ENCODE results near the gene SART3.
"Not testable (repeated sequence)": the region's sequence is repeated elsewhere in the genome, so short reads cannot be mapped to it uniquely, and the experiment has no call there.

SART3 gene

DNA sequence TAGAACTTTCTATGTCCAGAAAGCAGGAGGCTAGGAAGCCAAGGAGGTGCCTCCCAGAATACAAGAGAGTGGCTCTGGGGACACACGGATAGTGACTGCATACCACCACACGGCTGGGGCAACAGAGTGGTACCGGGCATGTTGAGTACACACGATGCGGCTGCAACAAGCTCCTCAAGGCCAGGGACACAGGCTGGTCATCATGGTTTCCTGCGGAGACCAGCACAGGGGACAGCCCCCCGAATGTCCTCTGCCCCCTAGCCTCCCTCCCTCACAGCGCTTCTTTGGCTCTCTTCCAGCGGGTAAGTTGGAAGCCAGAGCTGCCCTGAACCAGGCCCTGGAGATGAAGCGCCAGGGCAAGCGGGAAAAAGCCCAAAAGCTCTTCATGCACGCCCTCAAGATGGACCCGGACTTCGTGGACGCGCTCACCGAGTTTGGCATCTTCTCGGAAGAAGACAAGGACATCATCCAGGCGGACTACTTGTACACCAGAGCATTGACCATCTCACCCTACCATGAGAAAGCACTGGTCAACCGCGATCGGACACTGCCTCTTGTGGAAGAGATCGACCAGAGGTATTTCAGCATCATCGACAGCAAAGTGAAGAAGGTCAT, 42.8 kb downstream of the SART3 start:
- DNase-seq (ENCODE audit: low read depth): no peak

DNA sequence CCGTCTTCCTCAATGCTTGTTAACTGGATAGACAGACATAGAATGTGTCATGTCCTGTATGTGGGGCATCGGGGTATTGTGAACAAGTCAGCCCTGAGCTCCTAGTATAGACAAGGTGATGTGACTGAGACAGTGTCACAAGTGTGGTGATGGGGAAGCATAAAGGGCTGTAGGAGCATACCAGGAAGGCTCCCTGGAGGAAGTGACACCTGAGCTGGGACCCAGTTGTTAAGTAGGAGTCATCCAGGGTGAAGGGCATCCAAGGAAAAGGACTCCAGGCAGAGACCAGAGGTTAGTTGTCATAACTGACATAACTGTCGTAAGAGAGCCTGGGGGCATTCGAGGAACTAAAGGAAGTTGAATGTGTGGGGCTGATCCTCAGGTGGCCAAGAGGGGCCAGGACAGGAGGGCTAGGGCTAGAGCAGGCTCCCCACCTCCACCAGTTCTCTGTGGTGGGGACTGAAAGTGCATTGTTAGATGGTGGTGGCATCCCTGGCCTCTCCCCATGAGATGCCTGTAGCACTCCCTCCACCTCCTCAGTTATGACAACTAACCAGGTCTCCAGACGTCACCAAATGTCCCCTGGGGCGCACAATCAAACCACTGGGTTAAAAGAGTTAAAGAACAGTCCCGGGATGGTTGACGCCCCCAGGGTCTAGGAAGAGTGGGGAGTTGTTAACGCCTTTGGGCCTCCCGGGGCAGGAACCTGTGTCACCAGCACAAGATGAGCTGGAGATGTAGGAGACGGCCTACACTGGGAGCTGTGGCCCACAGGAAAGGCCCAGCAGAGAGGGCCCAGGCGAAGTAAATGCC, 43.5 kb downstream of the SART3 start:
- DNase-seq (ENCODE audit: low read depth): no peak

DNA sequence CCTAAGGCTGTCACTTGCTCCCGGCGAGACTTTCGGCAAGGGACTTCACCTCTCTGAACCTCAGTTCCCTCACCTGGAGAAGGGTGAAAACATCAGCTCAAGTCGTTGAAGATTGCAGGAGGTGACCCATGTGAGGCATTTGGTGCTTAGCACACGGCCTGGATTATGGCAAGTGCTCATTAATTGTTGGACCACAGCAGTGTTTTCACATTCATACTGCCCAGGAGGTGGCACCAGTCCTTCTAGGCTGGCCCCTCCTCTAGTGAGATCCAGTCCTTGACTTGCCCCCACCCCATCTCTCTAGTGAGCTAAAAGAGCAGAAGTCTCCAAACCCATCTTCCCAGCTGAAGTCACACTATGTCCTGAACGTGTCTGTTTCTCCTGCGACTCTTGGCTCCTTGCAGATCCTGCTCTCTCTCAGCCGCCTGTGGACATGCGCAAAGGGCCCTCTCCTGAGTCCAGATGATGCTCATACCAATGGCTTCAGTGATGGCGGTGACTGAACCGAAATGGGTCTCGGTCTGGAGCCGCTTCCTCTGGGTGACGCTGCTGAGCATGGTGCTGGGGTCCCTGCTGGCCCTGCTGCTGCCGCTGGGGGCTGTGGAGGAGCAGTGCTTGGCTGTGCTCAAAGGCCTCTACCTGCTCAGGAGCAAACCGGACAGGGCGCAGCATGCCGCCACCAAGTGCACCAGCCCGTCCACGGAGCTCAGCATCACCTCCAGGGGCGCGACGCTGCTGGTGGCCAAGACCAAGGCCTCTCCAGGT, 44.3 kb downstream of the SART3 start:
- no peak for DNase-seq (ENCODE audit: low read depth)

DNA sequence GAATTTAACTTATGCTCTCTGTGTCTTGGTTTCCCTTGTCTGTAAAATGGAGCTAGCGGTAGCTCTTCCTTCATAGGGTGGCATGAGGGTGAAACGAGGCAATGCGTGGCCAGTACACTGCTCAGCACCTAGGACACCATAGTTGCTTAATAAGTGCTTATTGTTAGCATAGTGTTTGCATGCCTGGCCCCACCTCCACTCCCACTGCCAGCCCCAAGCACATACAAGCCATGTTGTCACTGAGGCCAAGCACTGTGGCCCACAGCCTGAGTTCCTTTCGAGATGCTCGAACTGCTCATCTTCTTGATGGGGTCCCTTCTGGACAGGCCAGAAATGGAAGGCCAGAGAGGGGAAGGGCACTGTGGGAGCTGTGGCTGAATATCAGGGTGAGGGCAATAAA, 45.1 kb downstream of the SART3 start:
- DNase-seq (ENCODE audit: low read depth): no peak

DNA sequence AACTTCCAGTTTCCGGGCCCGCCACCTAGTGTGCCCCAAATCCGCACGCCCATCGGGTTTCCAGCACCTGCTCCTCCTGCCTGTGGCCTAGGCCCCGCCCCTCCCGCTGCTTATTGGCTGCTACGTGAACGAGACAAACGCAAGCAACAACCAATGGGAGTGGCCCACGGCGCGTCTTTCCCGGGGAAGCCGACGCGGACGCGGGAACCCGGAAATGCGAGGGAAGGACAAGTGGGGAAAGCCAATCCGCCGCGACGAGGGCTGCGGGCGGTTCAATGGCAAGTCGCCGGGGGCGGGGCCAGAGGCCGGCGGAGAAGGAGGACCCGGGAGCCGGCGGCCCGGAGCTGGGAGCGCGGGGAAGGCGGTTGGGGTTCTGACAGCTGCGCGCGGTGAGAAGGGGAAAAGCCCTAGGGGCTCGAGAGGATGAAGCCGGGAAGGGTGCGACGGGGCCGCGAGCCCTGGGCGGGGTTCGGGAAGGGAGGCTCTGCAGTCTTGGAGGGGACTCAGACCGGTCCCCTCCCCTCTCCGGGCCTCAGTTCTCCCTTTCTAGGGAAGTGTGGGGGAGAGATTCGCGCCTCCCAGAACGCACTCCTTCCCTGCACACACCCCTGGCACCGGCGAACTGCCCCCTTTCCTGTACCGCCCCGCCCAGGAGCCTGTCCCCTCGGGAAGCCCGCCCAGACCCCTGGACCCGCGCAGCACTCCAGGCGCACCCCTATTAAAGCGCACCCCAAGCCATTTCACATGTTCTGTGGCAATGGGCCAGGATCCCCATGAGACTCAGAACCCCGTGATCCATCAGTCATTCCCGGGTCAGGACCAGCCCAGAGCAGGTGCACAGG, 45.8 kb downstream of the SART3 start, which contains the start of gene FICD:
Gene FICD (plus strand): TSS at position 305 of the 842 bp plus-strand sequence. CDS start 1,696 bp downstream, outside the sequence.
- peak; percentile 99 for DNase-seq (ENCODE audit: low read depth)

DNA sequence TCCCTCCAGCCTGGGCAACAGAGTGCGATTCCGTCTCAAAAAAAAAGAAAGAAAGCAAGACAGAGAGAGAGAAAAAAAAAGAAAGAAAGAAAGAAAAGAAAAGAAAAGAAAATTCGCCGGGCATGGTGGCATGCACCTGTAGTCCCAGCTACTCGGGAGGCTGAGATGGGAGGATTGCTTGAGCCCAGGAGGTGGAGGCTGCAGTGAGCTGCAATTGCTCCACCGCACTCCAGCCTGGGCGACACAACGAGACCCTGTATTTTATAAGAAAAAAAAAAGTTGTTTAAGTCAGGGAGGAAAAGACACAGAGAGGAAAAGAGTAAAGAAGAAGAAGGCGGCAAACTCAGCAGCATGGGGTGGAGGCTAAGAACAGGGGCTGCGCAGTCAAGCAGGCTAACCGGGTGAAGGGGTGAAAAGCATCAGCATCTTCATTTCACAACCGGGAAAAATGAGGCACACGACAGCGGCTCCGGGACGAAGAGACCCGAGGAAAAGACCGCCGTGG, 46.5 kb downstream of the SART3 start:
- DNase-seq (ENCODE audit: low read depth): no peak

DNA sequence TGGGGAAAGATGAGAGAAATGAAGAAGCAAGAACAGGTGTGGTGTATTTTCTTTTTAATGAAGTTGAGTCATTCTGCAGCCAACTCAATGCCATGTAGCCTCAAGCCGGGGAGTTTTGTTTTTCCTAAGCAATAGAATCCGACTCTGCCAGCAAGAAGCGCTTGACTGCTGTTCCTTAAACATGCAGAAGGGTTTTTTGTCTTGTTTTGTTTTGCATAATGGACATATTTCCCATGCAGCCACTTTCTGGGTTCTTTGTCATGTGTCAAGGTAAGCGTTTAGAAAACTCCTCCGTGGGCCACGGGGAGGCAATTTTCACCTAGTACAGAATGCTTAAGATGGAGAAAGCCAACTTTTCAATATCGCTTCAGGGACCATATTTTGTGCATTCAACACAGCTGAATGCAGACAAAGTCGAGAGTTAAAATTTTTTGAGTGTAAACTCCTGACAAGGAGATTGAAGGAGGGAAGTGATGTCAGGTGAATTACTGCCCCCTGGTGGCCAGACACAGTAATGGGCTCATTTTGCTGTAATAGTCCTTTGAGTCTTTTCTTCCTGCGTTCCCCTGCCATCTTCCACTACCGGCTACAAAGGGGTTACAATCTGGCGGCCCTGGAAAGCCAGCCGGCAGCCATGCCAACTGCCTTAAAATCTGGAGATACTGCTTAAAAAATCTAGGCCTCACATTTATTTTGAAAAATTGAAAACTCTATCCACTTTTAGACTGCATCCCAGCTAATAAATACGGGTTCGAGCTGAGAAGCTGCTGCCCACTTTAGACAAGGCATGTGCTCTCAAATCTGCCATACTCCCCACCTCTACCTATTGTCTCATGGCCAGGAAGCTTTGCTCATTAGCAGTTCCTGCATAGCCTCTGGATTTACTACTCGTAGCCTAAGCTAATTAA, 49.1 kb downstream of the SART3 start:
- peak; percentile 67 for DNase-seq (ENCODE audit: low read depth)

DNA sequence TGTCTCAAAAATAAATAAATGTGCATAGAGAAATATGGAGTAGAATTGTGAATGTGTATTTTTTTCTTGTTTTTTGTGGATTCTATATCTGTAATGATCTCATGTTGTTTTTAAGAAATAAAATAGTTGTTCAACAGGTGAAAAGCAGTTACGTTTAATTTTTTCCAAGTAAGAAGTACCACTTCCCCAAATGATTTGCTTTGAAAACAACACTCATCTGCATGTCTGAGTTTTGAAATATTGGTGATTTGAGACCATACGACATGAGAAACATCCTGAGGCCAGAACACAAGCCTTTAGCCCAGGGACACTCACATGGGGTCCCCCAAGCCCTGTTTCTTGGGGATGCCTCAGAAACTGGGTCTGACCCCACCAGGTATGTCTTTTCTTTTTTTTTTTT, 50.1 kb downstream of the SART3 start:
- no peak for DNase-seq (ENCODE audit: low read depth)

DNA sequence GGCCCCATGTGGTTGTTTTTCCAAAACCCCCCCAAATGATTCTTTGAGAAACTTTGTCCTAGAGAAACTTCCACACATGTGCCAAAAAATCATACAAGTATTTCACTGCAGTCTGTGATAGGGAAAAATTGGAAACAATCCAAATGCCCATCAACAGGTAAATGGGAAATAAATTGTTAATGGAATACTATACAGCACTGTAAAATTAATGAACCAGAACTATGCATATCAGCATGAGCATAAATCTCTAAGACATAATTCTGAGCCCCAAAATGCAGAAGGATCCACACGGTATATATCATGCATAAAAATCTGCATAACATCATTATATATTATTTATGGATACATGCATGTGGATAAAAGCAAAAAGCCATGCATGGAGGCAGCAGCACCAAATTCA, 51.2 kb downstream of the SART3 start:
- DNase-seq (ENCODE audit: low read depth): no peak

DNA sequence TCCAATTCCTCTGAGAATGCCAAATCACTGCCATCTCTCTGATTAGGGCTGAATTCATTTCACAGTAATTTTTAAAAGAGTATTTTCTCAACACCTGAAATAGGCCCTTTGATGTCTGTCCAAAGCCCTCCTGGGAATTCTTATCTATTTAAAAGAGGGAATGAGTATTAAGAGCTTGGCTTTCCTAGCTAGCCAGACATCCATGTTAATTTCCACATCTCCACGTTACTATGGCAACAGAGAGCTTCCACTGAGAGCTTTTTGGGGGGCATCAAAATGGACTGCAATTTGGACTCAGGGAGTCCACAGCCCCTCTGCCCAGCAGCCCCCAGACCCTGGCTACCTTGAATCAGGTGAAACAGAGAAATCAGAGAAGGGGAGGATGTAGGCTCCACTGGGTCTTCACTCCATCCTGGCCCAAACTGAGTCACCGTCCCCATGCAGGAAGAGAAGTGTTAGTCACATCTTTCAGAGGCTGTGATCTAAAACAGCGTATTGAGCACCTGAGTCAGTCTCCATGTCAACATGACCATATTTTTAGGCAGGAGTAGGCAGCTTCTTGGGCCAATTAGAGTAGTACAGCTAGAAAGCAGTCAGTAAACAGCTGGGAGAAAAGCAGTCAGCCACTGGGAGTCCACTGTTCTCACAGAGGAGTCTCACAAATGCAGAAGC, 52.9 kb downstream of the SART3 start:
- DNase-seq (ENCODE audit: low read depth): no peak

DNA sequence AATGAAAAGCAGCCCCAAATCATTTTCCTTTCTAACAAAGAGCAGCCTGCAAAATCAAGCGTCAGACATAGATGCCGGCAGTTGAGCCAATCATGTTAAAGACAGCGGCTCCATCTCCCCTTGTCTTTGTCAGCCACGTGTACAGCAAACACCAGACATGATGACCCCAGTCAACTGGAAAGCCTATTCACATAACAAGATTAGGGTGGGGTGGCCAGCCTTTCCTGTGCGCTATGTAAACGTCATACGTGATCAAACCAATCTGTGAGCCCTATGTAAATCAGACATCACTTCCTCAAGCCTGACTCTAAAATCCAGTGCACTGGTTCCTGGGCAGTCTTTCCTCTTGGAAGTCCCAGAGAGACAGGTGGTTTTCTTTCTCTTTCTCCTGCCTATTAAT, 55.8 kb downstream of the SART3 start:
- DNase-seq (ENCODE audit: low read depth): no peak

DNA sequence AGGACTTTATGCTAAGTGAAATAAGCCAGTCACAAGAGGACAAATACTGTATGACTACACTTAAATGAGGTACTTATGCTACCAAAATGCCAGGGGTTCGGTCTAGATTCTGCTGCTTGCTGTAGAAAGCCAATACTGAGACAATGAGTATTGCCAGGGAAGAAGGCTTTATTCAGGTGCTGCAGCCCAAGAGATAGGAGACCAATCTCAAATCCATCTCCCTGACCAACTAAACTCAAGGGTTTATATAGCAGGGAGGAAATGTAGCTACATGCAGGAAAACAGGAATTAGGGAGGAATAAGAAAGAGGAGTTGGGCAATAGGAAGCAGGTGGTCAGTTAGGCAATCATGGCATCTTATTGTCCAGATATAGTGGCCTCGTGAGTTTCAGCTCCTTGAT, 58.1 kb downstream of the SART3 start:
- no peak for DNase-seq (ENCODE audit: low read depth)

DNA sequence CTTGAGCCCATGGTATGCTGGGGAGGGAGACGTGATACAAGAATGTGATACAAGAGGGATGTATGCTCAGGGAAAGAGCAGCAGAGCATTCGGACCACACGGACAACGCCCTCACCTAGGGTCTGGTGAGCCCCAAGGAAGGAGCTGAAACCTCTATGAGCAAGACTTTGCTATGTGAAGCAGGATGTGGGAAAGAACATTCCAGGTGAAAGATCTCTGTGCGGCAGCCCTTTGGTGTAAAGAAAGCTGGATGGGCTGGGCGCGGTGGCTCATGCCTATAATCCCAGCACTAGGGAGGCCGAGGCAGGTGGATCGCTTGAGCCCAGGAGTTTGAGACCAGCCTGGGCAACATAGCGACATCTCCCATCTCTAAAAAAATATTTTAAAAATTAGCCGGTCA, 62.8 kb downstream of the SART3 start:
- DNase-seq (ENCODE audit: low read depth): no peak

DNA sequence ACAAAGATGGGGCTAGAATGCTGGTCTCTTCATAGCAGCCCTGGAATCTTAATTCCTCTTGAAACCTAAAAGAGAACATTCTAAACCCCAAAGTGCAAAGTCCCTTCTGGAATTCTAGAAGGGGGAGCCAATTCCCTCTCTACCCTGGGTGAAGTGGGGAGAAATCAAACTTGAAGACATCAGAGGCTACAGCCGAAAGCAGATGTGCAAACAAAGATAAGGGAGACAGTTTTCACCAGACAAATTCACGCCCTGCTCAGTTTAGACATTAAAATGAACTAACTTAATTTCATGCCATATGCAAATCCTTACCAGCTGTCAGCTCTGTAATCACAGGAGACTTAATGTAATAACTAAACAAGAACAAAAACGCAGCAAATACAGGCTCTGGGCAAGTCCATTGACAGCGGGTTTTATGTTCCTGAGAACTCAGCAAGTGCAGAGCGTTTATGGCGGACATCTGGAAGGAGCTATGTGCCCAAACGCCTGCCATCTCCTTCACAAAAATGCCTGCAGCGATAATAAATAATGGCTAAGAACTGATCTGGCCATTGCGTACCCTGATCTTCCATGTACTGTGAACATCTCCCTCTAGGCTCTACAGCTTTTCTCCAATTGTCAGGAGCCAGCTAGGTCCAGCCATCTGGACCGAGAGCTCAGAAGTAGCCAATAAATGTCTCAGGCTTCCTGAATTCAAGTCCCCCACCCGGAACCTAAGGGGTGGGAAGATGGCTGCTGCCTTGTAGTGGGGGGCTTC, 65.0 kb downstream of the SART3 start:
- DNase-seq (ENCODE audit: low read depth): no peak

DNA sequence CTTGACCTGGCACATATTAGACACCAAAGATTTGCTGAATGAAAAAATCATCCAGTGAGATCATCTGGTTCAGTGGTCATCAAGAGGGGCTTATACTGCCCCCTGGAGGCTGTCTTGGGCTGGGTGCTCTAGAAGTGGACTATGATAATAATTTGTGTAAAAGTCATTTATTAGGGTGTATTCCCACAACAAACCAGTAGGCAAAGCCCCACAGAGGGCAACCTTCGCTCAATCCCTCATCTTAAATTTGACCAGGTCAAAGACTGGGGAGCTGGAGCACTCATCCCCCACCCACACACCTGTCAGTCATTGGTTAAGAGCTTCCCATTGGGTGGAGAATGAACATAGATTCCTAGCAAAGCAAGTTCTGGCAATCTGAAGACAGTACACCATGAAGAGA, 65.9 kb downstream of the SART3 start:
- no peak for DNase-seq (ENCODE audit: low read depth)

DNA sequence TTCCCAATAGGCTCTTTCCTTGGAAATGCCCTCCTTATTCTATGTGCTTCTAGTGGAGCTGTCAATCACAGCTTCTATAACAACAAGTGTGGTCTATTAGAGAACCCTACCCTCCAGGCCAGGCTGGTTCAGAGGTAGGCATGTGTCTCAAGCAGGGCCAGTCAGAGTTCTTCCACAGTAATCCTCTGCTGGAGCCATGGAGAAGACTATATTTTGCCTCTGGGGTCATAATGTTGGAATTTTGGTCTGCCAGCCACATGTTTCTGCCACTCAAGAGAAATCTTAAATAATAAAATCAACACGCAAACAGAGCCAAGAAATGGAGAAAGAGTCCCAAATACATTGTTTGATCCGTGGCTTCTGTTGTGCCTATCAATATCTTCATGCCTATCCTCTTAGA, 69.7 kb downstream of the SART3 start:
- DNase-seq (ENCODE audit: low read depth): no peak

DNA sequence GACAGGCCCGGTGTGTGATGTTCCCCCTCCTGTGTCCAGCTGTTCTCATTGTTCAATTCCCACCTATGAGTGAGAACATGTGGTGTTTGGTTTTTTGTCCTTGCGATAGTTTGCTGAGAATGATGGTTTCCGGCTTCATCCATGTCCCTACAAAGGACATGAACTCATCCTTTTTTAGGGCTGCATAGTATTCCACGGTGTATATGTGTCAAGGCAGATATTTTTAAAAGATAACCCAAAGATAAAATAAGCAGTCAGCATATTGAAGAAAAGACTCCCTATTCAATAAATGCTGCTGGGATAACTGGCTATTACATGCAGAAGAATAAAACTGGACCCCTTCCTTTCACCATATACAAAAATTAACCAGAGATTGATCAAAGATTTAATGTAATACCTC, 73.9 kb downstream of the SART3 start:
- not testable (repeated sequence) for DNase-seq (ENCODE audit: low read depth)

DNA sequence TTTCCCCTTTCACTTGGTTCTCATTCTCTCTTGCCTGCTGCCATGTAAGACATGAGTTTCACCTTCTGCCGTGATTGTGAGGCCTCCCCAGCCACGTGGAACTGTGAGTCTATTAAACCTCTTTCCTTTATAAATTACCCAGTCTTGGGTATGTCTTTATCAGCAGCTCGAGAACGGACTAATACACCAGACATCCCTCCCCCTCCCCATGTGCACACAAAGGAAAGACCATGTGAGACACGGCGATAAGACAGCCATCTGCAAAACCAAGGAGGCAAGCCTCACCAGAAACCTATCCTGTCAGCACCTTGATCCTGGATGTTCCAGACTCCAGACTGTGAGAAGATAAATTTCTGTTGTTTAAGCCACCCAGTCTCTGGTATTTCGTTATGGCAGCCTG, 75.6 kb downstream of the SART3 start:
- DNase-seq (ENCODE audit: low read depth): not testable (repeated sequence)

DNA sequence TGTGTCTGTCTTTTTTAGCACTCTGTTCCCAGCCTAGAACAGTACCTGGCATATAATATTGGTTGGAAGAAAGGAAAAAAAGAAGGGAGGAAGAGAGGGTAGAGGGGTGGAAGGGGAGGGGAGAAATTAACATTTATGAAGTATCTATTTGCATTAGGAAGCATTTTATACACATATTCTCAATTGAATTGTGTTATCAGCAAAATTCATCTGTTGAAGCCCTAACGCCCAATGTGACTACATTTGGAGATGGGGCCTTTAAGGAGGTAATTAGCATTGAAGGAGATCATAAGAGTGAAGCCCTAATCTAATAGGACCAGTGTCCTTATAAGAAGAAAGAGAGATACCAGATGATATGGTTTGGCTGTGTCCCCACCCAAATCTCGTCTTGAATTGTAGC, 76.1 kb downstream of the SART3 start:
- no peak for DNase-seq (ENCODE audit: low read depth)
